HG03565 (cell line): ENCODE measurements around the gene ACAD8.

Experiments
- ATAC-seq: cut with Tn5 transposase; IDR thresholded peaks from one replicate; pipeline ENCODE4 v1.9.1; 2021; ENCODE audit warnings: mild to moderate bottlenecking, moderate library complexity; ENCODE audit not compliant: unreplicated experiment

The ACAD8 gene

DNA sequence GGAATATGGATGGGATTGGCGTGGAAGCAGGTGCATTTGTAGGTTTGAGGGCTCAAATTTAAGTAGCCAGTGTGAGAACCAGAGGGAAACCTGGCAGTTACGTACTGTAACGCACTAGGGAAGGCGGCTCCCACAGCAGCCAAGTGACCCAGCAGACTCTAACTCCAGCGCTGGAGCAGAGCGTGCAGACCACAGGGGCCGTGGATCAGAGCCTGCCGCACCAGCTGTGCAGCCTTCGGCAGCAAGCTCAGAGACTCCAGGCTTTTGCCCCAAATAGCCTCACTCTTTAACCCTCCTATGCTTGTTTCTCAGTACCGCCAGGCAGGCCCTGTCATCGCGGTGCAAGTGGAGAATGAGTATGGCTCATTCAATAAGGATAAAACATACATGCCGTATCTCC lies 35.1 kb downstream of the ACAD8 start:
- ATAC-seq, result no peak

GRCh38 chr11:134289167-134289566 lies 35.8 kb downstream of the ACAD8 start:
- ATAC-seq, result no peak

DNA sequence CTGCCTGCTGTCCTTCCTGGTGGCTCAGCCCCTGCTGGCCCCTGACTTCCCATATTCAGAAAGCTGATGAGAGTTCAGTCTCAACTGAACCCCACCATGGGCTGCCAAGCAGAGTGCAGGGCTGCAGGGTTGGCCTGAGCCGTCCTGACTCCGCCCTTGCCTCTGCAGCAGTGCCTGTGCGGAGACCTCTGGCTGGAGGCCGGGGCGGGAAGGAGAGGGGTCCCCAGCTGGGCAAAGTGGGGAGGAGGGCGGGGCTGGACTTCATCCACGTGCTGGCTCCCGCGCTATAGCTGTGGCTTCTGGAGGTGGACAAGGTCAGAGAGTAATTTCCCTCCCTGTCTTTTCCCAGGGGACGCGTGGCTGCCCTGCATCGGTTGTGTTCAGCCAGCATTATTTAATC lies 36.4 kb downstream of the ACAD8 start:
- no peak for ATAC-seq

- no peak for ATAC-seq
Observed at GRCh38 chr11:134290646-134291045, 37.3 kb downstream of the ACAD8 start.

DNA sequence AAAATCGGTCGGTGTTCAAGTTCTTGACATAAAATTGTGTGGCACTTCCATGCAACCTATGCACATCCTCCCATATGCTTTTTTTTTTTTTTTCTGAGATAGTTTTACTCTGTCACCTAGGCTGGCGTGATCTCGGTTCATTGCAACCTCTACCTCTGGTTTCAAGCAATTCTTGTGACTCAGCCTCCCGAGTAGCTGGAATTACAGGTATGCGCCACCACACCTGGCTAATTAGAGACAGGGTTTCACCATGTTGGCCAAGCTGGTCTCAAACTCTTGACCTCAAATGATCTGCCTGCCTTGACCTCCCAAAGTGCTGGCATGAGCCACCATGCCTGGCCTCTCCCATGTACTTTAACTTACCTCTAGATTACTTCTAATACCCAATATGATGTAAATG lies 37.8 kb downstream of the ACAD8 start:
- no peak for ATAC-seq

DNA sequence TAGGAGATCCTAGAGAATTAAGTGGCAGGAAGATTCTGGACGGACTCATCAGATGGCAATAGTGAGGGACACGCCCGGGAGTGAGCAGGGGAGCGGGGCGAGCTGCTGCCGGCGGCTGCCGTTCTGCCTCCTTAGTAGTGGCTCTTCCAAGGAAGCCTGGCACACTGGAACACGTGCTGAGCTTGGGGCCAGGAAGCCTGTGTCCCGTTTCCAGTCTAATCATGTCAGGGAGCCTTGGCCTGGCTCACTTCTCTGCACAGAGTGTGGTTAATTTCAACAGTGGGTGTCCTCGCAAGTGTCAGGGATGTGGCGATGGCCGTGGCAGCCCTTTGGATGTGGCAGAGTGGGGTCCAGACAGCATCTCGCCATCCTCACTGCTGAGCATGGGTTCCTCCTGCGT lies 39.3 kb downstream of the ACAD8 start:
- ATAC-seq, result no peak

DNA sequence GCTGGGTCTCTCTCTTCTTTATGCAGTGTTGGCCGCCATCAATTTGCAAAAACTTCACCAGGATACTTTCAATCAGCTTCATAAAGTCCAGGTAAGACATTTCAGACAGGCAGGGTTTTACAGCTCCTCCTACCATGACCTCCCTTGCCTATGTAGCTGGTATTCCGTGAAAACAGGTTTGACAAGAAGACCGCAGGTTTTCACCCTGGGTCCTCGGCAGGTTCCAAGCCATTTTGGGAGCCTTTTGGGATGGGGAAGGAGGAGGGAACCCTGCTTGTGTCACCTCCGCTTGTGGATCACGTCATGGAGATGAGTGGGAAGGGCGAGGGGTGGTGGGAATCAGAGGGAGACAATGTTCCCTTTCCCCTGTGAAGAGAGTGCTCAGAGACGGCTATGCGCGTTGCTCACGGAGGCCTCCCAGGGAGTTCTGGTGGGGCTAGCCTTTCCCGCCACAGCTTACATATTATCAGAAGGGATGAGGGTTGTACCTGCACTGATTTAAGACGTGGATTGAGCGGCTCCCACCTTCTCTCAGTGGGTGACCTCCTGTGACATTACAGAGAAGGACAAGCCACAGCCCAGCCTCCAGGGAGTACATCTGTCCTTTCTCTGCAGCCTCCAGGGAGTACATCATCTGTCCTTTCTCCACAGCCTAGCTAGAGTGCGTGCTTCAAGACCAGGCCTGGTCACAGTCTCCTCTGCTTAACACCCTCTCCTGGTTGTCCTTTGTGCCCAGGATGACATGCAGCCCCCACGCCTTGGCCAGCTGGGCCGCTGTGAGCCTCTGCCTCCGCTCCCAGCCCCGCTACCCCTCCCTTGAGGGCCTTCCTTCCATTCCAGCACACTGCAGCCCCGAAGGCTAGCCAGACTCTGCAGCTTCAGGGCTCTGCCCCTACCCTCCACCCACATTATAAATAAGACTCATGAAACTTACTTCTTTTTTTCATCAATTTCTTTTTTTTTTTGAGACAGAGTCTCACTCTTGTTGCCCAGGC lies 40.0 kb downstream of the ACAD8 start:
- no peak for ATAC-seq

GRCh38 chr11:134294664-134295063 lies 41.3 kb downstream of the ACAD8 start:
- no peak for ATAC-seq

- no peak for ATAC-seq
Observed at GRCh38 chr11:134312223-134312622, 58.9 kb downstream of the ACAD8 start.

DNA sequence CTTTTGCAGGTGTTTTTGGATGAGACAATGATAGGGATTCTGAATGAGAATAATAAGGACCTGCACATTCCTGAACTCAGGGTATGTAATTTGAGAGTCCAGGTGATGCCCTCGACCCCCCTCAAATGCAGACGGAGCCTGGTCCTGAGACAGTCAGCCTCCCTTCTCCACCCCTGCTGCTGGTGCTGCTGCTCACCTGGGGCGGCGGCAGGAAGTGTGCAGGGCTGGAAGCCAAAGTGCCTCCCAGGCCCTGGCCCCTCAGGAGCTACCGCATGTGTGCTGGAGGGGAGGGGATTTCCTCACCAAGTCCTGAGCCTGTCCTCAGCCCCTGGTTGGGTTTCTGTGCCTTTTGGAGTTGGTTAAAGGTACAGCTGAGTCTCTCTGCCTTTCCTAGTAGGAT lies 59.4 kb downstream of the ACAD8 start:
- ATAC-seq, result no peak

DNA sequence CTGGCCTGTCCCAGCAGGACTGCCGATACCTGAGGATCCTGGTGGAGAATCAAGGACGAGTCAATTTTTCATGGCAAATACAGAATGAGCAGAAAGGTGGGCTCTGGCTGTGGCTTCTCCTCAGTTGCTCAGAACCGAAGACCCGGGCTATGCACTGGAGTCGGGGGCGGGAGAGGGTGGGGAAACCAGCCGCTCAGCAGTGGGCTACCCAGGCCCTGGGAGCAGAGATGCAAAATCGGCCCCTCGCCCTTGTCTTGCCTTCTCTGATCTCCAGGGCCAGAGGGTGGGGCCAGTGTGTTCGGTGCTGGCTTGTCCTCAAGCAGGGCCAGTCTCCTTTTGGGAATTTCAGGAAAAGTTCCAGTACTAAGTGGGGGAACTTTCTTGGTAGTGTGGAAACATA lies 60.0 kb downstream of the ACAD8 start:
- no peak for ATAC-seq

DNA sequence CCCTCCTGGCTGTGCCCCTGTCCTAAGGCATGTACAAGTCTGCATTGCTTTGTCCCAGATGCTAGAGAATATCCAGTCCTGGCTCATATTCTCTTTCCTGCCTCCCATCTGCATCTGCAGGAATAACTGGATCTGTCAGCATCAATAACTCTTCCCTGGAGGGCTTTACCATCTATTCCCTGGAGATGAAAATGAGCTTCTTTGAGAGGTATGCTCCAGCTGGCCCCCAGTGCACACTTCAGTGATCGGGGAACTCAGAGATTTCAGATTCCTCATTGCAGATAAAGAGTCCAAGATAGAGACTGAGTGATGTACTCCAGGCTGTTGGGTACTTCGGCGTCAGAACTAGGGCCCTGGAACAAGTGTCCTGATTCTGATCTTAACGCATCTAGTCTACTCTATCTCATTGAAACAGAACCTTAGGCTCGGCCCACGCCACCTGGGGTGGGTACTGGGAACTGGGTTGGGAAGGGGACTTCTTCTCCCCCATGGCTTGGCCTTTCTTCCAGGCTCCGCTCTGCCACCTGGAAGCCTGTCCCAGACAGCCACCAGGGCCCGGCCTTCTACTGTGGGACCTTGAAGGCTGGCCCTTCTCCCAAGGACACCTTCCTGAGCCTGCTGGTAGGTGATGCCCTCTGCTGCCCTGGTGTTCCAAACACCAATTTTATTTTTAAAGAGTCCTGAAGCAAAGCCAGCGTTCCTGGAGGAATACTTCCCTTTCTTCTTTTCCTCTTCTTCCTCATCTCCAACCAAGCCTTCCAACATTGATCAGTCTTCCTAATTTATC lies 60.6 kb downstream of the ACAD8 start:
- no peak for ATAC-seq
